GM18873 (cell line): ENCODE data around the gene FILIP1L.
"Not testable (repeated sequence)": the region's sequence is repeated elsewhere in the genome, so short reads cannot be mapped to it uniquely, and the experiment has no call there.

Experiments
- ATAC-seq: cut with Tn5 transposase; IDR thresholded peaks from one replicate; pipeline ENCODE4 v1.9.1; 2021; ENCODE audit warnings: mild to moderate bottlenecking, moderate library complexity, moderate number of reproducible peaks; ENCODE audit not compliant: unreplicated experiment, low FRiP score

Gene FILIP1L

DNA sequence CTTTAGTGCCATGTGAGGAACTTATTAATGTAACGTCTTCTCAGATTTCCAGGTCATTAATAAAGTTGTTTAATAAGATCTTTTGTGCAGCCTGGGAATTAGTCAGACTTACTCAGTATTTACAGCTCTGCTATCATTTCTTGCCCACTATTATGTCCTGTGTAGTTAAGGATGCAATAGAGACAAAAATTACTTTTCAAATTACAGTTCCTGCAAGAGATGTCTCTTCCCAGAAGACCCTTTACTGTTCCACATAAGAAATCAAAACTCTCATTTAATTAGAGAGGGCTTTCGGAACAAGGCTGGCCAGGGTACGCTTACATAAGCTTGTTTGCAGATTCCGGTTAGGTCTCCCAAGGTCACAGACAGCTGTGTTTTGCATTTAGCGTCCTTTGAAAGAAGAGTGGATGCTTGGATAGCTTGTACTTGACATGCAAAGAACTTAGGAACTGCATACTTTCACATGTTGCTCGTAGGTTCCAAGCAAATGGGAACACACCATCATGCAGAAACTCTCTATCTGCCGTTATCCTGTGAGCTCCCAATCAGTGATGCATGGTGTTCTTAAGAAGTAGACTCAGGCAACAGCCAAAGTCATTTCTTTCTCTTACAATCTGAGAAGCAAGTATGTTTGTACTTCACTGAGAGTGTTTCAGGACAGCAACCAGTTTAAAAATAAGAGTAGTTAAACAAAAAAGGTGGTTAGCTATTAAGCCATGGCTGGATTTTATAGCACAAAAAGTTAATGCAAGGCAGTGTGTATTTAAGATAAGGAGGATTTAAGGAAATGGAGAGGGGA lies 37.4 kb downstream of the FILIP1L start:
- ATAC-seq, result no peak

DNA sequence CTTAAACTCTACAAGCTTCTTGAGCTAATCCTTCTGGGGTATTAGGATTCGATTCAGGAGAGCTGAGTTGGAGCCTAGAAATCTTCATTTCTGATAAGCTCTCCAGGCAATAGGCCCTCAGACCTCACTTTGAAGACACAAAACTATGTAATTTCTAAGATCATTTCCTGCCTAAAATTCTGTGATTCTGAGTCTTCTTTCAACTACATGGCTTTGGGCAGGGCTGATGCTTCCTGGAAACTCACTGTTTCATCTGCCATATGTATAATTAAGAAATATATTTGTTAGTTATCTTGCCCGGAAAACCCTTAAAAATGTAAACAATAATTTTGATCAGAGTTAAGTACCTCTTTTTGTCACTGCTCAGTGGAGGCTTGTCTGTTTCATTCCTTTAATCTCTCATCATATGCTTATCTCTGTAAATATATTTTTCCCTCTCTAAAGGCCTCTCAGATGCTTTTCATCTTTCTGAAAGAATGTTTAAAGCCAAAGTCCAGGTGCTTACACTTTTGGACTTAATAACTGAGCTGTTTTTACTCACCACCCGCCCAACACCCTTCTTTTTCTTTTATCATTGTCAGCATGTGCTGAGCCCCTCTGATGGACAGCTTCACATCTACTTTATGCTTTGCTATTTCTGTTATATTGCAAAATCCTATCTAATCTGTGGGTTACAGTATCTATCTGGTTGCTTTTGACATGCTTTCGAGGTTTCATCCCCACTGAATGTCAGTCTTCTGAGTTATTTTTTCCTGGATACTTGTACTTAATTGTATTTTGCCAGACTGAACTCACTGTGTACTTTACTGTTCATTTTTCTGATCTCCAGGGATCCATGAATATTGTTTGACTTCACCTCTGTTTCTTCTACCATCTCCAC lies 38.2 kb downstream of the FILIP1L start:
- ATAC-seq, result no peak

DNA sequence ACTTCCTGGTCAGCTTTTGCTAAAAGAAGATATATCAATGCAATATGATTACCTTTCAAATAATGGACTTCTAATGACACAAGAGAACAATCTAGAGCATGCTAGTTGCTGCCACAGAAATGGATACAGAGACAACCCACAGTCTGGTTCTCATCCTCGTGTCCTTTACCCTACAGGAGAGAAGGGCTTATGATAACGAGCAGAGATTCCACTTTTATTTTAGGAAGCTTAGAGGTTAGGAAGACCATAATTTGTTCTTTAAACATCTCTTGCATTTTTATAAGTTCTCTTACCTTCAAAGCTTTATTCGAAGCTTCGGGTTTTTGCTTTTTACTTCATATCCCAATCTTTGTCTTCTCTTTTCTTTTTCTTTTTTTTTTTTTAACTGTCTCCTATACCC lies 39.1 kb downstream of the FILIP1L start:
- no peak for ATAC-seq

DNA sequence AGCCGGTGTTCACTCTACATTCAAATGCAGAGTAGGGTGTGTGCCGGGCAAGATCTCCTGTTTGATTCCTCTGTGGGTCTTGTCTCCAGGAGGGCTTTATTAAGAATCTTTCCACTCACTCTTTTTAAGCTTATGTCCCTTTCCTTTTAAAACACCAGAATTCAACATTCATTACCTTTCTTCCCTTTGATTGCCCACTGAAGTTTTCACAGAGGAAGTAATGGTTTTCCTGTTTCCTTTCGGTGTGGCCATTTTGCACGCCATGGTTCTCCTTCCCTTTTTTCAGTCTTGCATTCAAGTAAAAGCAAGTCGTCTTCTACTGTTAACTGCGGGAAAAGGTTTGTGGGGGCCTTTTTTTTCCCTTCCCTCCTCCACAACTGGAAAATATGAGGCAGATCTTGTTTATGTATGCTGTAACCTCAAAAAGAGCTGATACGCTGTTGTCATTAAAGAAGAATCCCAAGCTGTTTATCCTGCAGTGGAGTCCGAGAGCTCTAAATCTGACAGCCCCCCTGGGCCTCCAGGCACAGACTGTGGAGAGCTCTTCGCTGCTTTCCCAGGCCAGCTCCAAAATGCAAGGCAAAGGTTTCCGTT lies 40.5 kb downstream of the FILIP1L start:
- no peak for ATAC-seq

DNA sequence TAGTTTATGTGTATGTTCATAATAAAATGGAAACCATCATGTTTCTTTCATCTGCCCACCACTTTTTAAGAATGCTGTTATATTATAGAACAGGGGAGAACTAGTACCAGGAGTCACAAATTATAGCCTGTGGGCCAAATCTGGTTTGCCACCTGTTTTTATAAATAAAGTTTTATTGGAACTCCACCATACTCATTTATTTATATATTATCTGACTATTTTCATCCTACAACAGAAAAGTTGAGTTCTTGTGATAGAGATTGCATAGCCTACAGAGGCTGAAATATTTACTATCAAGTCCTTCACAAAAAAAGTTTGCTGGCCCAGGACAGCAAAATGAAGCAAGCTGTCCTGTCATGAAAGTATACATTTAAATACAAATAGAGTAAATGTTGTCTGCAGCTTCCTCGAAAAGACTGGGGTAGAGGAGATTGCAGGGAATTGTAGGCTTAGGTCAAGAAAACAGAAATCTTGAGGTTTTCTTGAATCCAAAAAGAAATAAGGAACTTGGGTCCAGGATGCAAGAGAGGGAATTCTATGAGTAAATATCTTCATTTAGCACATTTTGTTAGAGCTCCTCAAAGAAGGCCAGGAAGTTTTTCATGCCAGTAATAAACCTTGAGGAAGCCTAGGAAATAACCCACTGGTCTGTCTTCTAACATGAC lies 41.1 kb downstream of the FILIP1L start:
- ATAC-seq, result no peak

DNA sequence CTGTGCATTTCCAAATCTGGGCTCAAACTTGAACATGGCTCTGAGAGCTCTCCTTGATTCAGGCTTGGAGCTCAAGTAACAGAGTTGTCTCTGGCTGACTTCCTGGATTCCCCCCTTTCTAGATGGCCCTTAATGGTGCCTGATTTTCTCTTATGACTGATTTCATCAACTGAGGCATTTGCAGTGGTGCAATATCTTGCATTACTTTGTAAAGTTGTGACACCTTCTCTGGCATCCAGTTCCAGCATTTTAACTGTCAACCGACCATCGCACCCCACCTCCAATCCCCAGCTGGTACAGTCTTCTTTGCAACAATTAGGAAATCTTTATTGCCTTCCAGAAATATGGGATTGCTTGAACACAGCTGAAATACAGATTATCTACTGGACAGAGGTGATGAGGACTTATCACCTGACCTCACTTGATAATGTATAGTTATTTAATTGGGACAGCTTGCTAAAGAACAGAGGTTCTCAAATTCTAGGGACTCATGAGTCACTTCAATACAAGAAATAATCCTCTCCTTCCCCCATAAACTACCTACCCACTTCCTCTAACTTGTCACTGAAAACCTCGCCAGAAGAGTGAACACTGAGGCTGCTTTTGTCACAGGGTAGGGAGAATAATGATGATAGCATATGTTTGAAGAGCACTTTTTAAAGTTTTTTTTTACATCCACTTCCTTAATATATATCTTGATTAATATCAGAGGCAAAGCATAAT lies 41.8 kb downstream of the FILIP1L start:
- peak; percentile 52 for ATAC-seq

DNA sequence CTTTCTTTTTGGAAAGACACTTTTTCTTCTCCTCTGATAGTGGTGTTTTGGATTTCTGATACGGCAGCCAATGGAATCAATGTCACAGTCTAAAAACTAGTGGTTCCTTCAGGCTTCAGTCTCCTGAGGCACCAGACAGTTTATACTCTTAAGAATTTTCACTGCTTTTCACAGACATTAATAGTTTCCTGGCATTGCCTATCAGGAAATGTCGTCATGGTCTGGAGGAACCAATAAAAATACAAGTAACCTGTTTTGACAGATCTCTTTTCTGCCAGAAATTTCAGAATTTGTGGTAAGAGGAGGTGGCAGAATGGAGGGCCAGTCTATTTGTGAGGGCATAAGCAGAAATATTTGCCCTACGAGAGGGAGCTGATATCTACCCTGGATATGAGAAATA lies 44.8 kb downstream of the FILIP1L start:
- ATAC-seq, result no peak

DNA sequence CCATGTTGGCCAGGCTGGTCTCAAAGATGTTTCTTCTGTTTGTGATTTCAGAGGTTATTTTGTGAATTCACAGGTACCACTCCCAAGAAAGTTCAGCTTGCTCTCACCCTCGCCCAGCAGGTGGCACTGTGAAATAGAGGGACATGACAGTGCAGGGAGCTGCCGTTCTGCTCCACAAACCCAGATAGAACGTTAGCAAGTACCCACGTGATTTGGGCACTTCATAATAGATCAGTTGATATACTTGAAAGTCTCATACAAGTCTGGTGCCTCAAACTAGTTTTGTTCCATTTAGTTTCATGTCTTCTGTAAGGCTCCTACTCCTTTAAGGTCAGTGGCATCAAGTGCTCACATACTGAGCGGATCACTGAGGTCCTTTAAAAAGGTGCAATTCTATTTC lies 45.5 kb downstream of the FILIP1L start:
- ATAC-seq, result peak; percentile 65

DNA sequence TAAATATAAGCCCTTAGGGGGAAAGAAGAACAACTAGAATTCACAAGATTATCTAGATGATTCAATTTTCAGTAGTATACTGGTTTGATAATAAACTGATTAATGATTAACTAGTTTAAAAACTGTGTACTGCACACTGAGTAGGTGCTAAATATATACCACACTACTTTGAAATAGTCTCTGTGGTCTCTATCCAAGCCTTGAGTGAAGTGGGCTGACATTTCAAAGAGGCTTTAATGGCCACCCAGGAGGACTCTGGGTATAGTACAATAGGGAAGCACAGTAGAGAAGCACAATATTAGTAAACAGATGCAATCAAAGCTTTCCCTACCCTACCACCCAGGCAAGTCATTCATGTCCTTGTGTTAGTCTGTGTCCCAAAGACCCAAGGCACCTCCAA lies 46.7 kb downstream of the FILIP1L start:
- ATAC-seq, result no peak

DNA sequence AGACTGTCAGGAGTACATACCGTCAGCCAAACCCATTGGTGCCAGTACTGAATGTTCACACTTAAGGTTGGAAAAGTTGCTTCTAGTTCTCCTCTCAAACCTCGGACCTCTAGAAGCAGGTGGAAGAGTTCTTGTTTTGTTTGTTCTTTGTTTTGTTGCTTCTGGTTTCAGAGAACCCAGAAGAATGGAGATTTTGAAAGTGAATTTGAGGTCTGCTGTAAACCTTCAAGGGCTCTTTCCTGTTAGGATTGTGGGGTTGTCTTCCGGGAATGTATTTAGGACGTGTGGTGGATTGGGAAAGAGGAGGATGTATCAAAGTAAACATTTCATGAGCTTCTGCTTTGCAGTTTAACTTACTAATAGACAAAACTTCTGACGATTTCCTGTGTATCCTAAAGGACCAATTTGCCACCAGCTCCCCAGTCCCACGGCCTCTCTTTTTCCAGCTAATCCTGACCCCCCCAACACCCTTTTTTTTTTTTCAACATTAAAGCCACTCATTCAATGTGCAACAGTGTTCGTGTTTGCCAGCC lies 50.3 kb downstream of the FILIP1L start:
- no peak for ATAC-seq

DNA sequence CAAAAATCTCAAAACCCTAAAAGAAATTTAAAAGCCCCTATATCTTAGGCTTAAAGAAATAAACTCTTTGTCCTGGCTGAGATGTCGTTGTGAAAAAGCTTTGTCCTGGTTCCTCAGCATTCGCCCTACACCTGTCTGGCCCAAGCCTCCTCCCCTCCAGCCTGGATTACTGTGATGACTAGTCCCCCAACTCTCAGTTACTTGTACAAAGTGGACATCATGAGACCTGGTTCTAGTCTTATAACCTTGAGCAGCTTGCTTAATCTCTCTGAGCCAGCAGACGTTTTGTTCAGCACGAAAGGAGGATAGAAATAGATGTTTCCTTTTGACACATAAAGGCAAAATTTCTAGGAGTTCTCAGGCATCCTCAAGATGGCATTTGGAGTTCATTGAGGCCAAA lies 51.6 kb downstream of the FILIP1L start:
- ATAC-seq, result no peak

DNA sequence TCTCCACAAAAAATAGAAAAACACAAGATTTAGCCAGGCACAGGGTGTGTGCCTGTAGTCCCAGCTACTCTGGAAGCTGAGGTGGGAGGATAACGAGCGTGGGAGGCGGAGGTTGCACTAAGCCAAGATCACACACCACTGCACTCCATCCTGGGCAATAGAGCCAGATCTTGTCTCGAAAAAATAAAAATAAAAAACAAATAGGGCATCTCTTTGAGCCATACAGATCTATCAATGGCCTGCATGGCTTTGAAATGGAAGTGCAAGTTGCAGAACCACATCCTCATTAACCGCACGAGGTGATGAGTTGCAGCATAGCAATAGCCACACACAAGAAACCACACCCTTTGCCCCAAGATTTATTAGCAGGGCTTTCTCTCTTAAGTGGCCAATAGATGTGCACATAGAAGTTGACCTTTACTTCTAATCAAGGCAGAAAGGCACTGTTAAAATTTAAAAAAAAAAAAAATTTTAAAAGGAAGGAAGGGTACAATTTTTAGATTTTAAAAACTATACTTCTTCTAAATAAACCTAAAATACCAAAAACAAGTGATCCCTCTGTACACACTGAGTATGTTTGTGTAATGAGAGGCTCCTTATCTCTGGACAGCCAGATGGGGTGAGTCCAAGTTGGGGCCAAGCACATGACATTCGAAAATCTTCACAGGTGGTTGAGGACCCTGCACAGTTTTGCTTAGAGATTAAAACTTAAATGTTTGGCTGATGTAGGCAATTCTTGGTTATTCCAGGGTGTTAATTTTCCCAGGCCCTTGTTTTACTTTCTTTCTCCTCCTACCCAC lies 53.4 kb downstream of the FILIP1L start:
- ATAC-seq, result no peak

DNA sequence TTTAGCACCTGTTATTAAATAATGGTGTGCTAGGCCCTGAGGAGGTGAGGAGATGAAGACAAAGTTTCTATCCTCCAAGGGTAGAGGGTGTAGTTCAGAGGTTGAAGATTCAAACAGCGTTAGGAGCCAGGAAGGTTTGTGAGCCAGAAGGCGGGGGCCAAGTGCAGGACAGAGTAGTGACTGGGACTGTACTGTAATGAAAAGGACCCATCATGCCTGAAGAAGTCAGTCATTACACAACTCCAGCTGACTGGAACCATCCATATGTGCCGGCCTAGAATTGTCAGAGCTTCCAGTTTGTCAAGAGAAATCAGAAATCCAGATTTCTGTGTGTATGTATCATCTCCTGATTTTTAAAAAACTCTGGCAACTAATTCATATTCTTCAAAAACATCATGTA lies 54.8 kb downstream of the FILIP1L start:
- no peak for ATAC-seq

DNA sequence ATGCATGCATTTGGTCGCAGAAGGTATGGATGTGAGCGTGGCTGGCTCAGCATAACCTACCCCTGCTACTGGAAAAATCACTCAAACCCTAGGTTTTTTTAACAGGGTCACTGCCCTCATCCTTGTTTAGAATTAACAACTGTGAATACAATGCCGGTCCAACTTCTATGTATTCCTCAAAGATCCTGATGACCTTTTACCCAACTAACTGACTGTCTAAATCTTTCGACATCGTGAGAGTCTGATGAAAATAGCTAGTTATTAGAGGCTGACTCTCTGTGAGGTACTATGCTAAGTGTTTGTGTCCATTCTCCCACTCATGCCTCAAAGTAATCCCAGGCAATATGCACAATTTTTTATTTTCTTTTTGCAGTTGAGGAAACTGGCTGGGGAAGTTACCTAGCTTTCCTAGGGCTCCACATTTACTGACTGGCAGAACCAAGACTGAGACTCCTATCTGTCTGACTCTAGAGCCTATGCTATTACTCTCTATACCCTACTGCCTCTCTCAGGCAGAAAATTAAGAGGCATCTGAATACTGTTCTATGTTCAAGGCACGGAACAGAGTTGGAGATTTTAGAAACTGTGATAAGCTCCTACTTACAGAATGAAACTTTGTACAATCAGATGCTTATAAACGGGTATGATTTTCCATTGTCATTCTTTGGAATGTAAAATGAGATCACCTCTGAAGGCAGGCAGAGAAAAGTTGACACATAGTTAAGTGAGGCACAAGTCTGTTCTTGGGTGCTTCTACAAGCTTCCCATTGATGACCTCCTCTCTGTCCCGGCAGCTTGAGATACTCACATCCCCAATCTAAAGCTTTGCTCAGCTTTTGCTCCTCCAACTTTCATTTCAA lies 56.4 kb downstream of the FILIP1L start:
- ATAC-seq, result no peak

DNA sequence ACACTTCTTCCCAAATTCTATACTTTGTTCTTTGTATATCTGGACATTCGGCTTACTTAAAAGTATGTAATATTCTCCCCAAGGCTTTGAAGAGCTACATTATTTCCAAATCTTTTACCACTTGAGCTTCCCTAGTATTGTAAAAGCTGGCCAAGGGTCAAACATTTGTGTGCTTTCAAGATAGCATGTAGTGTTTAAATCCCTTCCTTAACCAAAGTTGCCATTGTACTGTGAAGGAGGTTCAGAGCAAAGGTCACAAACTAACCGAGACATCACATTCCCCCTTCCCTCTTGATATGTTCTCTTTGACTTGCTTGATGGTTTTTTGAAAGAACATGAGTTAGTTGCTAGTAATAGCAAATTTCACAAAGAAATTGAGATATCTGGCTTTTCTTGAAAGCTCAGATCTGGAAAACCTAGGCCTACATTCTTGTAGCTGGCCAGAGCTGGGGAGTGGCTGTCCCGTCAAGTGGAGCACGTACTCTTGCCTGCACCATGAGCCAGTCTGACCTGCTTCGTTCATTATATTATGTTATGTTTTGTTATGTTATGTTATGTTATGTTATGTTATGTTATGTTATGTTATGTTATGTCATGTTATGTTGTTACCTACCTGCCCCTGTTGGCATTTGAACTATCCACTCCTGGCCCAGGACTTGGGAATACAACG lies 60.2 kb downstream of the FILIP1L start:
- no peak for ATAC-seq

DNA sequence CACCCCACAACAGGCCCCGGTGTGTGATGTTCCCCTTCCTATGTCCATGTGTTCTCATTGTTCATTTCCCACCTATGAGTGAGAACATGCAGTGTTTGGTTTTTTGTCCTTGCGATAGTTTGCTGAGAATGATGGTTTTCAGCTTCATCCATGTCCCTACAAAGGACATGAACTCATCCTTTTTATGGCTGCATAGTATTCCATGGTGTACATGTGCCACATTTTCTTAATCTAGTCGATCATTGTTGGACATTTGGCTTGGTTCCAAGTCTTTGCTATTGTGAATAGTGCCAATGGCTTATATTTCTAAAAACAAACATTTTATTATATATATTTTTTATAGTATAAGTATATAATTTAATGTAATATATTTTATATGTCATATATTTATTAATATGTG lies 62.8 kb downstream of the FILIP1L start:
- not testable (repeated sequence) for ATAC-seq

DNA sequence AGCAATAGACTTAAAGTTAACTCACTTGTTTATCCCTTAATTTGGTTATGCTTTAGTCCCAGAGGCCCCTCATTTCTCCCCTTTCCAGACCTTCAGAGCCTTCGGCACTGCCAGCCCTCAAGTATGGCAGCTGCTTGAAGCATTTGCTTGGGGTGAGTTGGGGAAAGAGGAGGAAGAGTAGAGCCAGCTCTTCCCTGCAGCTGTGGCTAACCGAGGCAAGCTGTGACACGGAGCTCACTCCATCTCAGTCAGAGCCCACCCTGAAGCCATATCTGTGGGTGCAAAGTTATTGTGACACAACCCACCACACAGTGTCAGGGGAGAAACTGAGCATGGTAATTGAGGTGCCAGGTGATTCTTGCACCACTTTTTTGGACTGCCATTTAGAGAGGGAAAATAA lies 66.1 kb downstream of the FILIP1L start:
- ATAC-seq, result no peak
